Stomach (tissue), 9 donors: Measurements from ENCODE around the gene LRMDA. TPM values are rescaled to one million over a fixed set of nuclear protein-coding genes. Genes with fewer than 3 reads are reported as not detected.

Experiments
- DNase-seq, 2 donors: peaks; one replicate each; pipeline versions ENCODE4 v3.0.0 to v3.0.0-alpha.2; 2013 to 2019
- H3K27ac ChIP-seq, 5 donors: fragments of 200-600 bp in 4 of 5; sonication (generic) in 4 of 5; one replicate each; pipeline ENCODE4 v1.5.1; 2013 to 2019; ENCODE audit warnings: mild to moderate bottlenecking in 1 of 5, moderate library complexity in 1 of 5
- H3K27me3 ChIP-seq, 3 donors: fragments of 200-600 bp; sonication (generic); one replicate each; pipeline ENCODE4 v1.5.1; 2017 to 2019; ENCODE audit warnings: mixed run types in 1 of 3
- H3K36me3 ChIP-seq, 4 donors: fragments of 200-600 bp; sonication (generic); 1 replicate in 3 of 4; 2 replicates in 1 of 4; pipeline ENCODE4 v1.5.1; 2016 to 2019
- H3K4me1 ChIP-seq, 4 donors: fragments of 200-600 bp; sonication (generic); one replicate each; pipeline ENCODE4 v1.5.1; 2016 to 2019
- H3K4me3 ChIP-seq, 4 donors: fragments of 200-600 bp; sonication (generic) in 3 of 4; one replicate each; pipeline ENCODE4 v1.5.1; 2016 to 2019; ENCODE audit warnings: mild to moderate bottlenecking in 1 of 4
- H3K9me3 ChIP-seq, 4 donors: fragments of 200-600 bp; sonication (generic); one replicate each; pipeline ENCODE4 v1.5.1; 2016 to 2019
- EP300 ChIP-seq: sonication (generic); formaldehyde crosslinking; IDR thresholded peaks from one replicate; pipeline ENCODE4 v1.6.1; 2017; ENCODE audit warnings: antibody characterized with exemption
- POLR2A ChIP-seq, 4 donors: fragments of 450-650 bp; IDR thresholded peaks; one replicate each; pipeline ENCODE4 v1.6.1; 2016; ENCODE audit warnings: antibody characterized with exemption in 4 of 4, control low read depth in 2 of 4, mild to moderate bottlenecking in 1 of 4, moderate library complexity in 1 of 4
- POLR2AphosphoS5 ChIP-seq, 3 donors: sonication (generic); formaldehyde crosslinking; IDR thresholded peaks; one replicate each; pipeline ENCODE4 v1.6.1; 2016; ENCODE audit warnings: antibody characterized with exemption in 3 of 3
- WGBS, 5 donors: extraction: QIAGEN DNeasy Blood & Tissue Kit in 3 of 5; methylation state at CpG; one replicate each; pipeline versions ENCODE4 v1.1.5 to v1.1.7; 2013 to 2018; 5-methylcytosine and 5-hydroxymethylcytosine counted together
- intact Hi-C: fragments of 100-400 bp; cut with DNase I; formaldehyde crosslinking; loops from one replicate; pipeline ENCODE4 v1.15.1; 2023; ENCODE audit warnings: low total_unique reads
- polyA plus RNA-seq, 3 donors: library from polyadenylated mRNA; stranded (reverse); fragments of 200-250 nt; gene quantifications; one replicate each; pipeline ENCODE4 v1.2.3, GENCODE V29; 2013
- total RNA-seq, 5 donors: library from RNA; depleted of rRNA; stranded (reverse); fragments of >200 nt; gene quantifications; one replicate each; pipeline versions ENCODE4 v1.1.0 to v1.2.3, GENCODE V29; 2014 to 2016
- TF ChIP-seq, protein P1 (sequence below), 7 experiments: fragments of 450-650 bp in 4 of 7; fragments of 200-600 bp in 3 of 7; sonication (generic) in 3 of 7; IDR thresholded peaks; one replicate each; pipeline ENCODE4 v1.5.1; 2016 to 2019; ENCODE audit warnings: antibody characterized with exemption in 7 of 7, control low read depth in 2 of 7, mild to moderate bottlenecking in 1 of 7
- donor health status: healthy with polysubstance abuse.
- donor health status: Bipolar disorder and iron deficiency.
- donor health status: healthy.

The LRMDA gene
- total and polyA plus RNA-seq, 8 donors: 1.3 to 30.2 (median 13.6) TPM; not detected in 1

GRCh38 chr10:76461024-76461423 lies 1029.6 kb downstream of the LRMDA start:
- H3K27me3 ChIP-seq: no peaks in the 10 kb centered on the region
- intact Hi-C loops: no loop called here
- H3K36me3 ChIP-seq: no peaks in the 10 kb centered on the region
- no peak overlapping the region for H3K27ac ChIP-seq
- no peak for DNase-seq
- TF ChIP-seq POLR2A (IDR thresholded peaks at IDR 0.05) (no peak), EP300 (no peak), POLR2AphosphoS5 (IDR thresholded peaks at IDR 0.05) (no peak)
- TF ChIP-seq, protein P1, sequence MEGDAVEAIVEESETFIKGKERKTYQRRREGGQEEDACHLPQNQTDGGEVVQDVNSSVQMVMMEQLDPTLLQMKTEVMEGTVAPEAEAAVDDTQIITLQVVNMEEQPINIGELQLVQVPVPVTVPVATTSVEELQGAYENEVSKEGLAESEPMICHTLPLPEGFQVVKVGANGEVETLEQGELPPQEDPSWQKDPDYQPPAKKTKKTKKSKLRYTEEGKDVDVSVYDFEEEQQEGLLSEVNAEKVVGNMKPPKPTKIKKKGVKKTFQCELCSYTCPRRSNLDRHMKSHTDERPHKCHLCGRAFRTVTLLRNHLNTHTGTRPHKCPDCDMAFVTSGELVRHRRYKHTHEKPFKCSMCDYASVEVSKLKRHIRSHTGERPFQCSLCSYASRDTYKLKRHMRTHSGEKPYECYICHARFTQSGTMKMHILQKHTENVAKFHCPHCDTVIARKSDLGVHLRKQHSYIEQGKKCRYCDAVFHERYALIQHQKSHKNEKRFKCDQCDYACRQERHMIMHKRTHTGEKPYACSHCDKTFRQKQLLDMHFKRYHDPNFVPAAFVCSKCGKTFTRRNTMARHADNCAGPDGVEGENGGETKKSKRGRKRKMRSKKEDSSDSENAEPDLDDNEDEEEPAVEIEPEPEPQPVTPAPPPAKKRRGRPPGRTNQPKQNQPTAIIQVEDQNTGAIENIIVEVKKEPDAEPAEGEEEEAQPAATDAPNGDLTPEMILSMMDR (IDR thresholded peaks at IDR 0.05): no peak
- WGBS, 5 donors: 88 to 92% (median 90%) methylated on average over 3 of the region's 3 CpGs
- peaks cover 0 to 16% (median 11%) of the 10 kb centered on the region in 4 donors for H3K4me1 ChIP-seq
- H3K4me3 ChIP-seq: no peak overlapping the region
- no peaks in the 10 kb centered on the region for H3K9me3 ChIP-seq

- DNase-seq: no peak
- intact Hi-C loops: no loop called here
- Histone ChIP-seq H3K27ac (no peak overlapping the region), H3K27me3 (no peaks in the 10 kb centered on the region), H3K9me3 (no peaks in the 10 kb centered on the region), H3K36me3 (no peaks in the 10 kb centered on the region), H3K4me1 (peaks cover 0 to 26% (median 11%) of the 10 kb centered on the region in 4 donors), H3K4me3 (no peak overlapping the region)
- TF ChIP-seq POLR2A (IDR thresholded peaks at IDR 0.05) (no peak), POLR2AphosphoS5 (IDR thresholded peaks at IDR 0.05) (no peak), EP300 (no peak)
- TF ChIP-seq, protein P1 (IDR thresholded peaks at IDR 0.05): no peak
- 72 to 82% (median 75%) methylated on average over 1 of the region's 1 CpG for WGBS, 5 donors
Measured at GRCh38 chr10:76463111-76463510, 1031.7 kb downstream of the LRMDA start.

- no peak overlapping the region for H3K27ac ChIP-seq
- peaks cover 0 to 16% (median 0%) of the 10 kb centered on the region in 4 donors for H3K4me1 ChIP-seq
- intact Hi-C loops: no loop called here
- WGBS, 5 donors: 81 to 90% (median 84%) methylated on average over 6 of the region's 6 CpGs
- TF ChIP-seq, protein P1 (IDR thresholded peaks at IDR 0.05): no peak
- no peak for TF ChIP-seq POLR2AphosphoS5 (IDR thresholded peaks at IDR 0.05)
- no peak for TF ChIP-seq POLR2A (IDR thresholded peaks at IDR 0.05)
- H3K4me3 ChIP-seq: no peak overlapping the region
- H3K27me3 ChIP-seq: no peaks in the 10 kb centered on the region
- H3K36me3 ChIP-seq: no peaks in the 10 kb centered on the region
- no peaks in the 10 kb centered on the region for H3K9me3 ChIP-seq
- DNase-seq: no peak
Measured at GRCh38 chr10:76466836-76467503, 1035.5 kb downstream of the LRMDA start.

GRCh38 chr10:76469675-76470074 lies 1038.3 kb downstream of the LRMDA start:
- Histone ChIP-seq H3K4me3 (no peak overlapping the region), H3K27me3 (no peaks in the 10 kb centered on the region), H3K4me1 (peaks cover 0 to 16% (median 0%) of the 10 kb centered on the region in 4 donors), H3K9me3 (no peaks in the 10 kb centered on the region), H3K27ac (no peak overlapping the region), H3K36me3 (no peaks in the 10 kb centered on the region)
- no peak for DNase-seq
- intact Hi-C loops: no loop called here
- no peak for TF ChIP-seq EP300
- TF ChIP-seq, protein P1 (IDR thresholded peaks at IDR 0.05): no peak
- no peak for TF ChIP-seq POLR2AphosphoS5 (IDR thresholded peaks at IDR 0.05)
- no peak for TF ChIP-seq POLR2A (IDR thresholded peaks at IDR 0.05)
